HepG2 (cell line): Measurements from ENCODE around the gene TUBB3. TPM values are rescaled to one million over a fixed set of nuclear protein-coding genes. Genes with fewer than 3 reads are reported as not detected.
A peak's percentile ranks its signal among the peaks of the same experiment; 100 is the strongest.

Source experiments
- BRCA1 ChIP-seq: sonication (generic); formaldehyde crosslinking; IDR thresholded peaks from 2 replicates; pipeline ENCODE4 v1.4.0; 2020; ENCODE audit warnings: missing genetic modification reagents
- MBNL3 ChIP-seq: fragments of 250-450 bp; sonication (Bioruptor Pico); conservative IDR thresholded peaks from 2 replicates; pipeline ENCODE4 v1.8.0; 2022; ENCODE audit warnings: mild to moderate bottlenecking, inconsistent platforms
- NR1H2 ChIP-seq: sonication (generic); formaldehyde crosslinking; IDR thresholded peaks from 2 replicates; pipeline ENCODE4 v1.8.1; 2022; ENCODE audit warnings: low read depth, missing genetic modification reagents, borderline replicate concordance
- RFX5 ChIP-seq: IDR thresholded peaks from 2 replicates; pipeline ENCODE4 v1.6.1; 2011; ENCODE audit warnings: low read depth, low read length, improper control_type of control experiment
- RNF2 ChIP-seq: fragments of 450-650 bp; conservative IDR thresholded peaks from 2 replicates; pipeline ENCODE4 v1.6.1; 2016; ENCODE audit warnings: low read depth
- SP5 ChIP-seq: IDR thresholded peaks from 2 replicates; pipeline ENCODE4 v1.6.1; 2016; ENCODE audit warnings: low read depth, borderline replicate concordance
- TRIM24 ChIP-seq: sonication (generic); formaldehyde crosslinking; IDR thresholded peaks from 2 replicates; pipeline ENCODE4 v1.8.0; 2022; ENCODE audit warnings: mild to moderate bottlenecking, missing genetic modification reagents
- ZFP36L1 ChIP-seq: sonication (generic); formaldehyde crosslinking; IDR thresholded peaks from 2 replicates; pipeline ENCODE4 v1.8.0; 2022; ENCODE audit warnings: mild to moderate bottlenecking, missing genetic modification reagents, moderate library complexity
- ZIK1 ChIP-seq: sonication (generic); formaldehyde crosslinking; IDR thresholded peaks from 2 replicates; pipeline ENCODE4 v1.5.0; 2020; ENCODE audit warnings: mild to moderate bottlenecking, low read depth, missing genetic modification reagents, borderline replicate concordance
- ZNF510 ChIP-seq: sonication (generic); formaldehyde crosslinking; IDR thresholded peaks from 2 replicates; pipeline ENCODE4 v1.4.0; 2020; ENCODE audit warnings: low read depth, mild to moderate bottlenecking, missing genetic modification reagents
- ZNF7 ChIP-seq: IDR thresholded peaks from 2 replicates; pipeline ENCODE4 v1.6.1; 2016; ENCODE audit warnings: missing biosample characterization, missing genetic modification reagents
- ZNF746 ChIP-seq: sonication (generic); formaldehyde crosslinking; IDR thresholded peaks from 2 replicates; pipeline ENCODE4 v1.8.0; 2022; ENCODE audit warnings: mild to moderate bottlenecking, missing genetic modification reagents
- ZNF747 ChIP-seq: sonication (generic); formaldehyde crosslinking; IDR thresholded peaks from 2 replicates; pipeline ENCODE4 v1.8.1; 2023; ENCODE audit warnings: missing genetic modification reagents, mild to moderate bottlenecking, borderline replicate concordance
- ZNF891 ChIP-seq: sonication (generic); formaldehyde crosslinking; IDR thresholded peaks from 2 replicates; pipeline ENCODE4 v1.5.0; 2020; ENCODE audit warnings: mild to moderate bottlenecking, missing genetic modification reagents
- polyA plus RNA-seq, 8 experiments: library from polyadenylated mRNA; depleted of rRNA in 3 of 8; stranded (reverse) in 7 of 8; unstranded in 1 of 8; fragments of >200 nt; fragmentation: Illumina TruSeq in 4 of 8; extraction: Trizol in 4 of 8; gene quantifications; 2 replicates each; pipeline versions ENCODE4 v1.2.1 to v1.2.3, GENCODE V29; 2011 to 2016; ENCODE audit warnings: low read depth in 4 of 8, missing spikeins in 1 of 8, mixed read lengths in 1 of 8; ENCODE audit not compliant: insufficient read depth in 1 of 8
- total RNA-seq, 5 experiments: library from RNA; depleted of rRNA; stranded (reverse); fragments of >200 nt; fragmentation: Illumina TruSeq; extraction: Trizol; gene quantifications; 2 replicates each; pipeline ENCODE4 v1.2.3, GENCODE V29; 2016; ENCODE audit warnings: low read depth in 1 of 5
- TF ChIP-seq, protein P1 (sequence below): sonication (generic); formaldehyde crosslinking; IDR thresholded peaks from 2 replicates; pipeline ENCODE4 v1.4.0; 2020; ENCODE audit warnings: missing genetic modification reagents
- TF ChIP-seq, protein P2 (sequence below): sonication (generic); formaldehyde crosslinking; IDR thresholded peaks from 2 replicates; pipeline ENCODE4; 2020; ENCODE audit warnings: missing genetic modification reagents, mild to moderate bottlenecking, borderline replicate concordance
- TF ChIP-seq, protein P3 (sequence below): sonication (generic); formaldehyde crosslinking; IDR thresholded peaks from 2 replicates; pipeline ENCODE4 v1.5.0; 2020; ENCODE audit warnings: missing genetic modification reagents
- TF ChIP-seq, protein P4 (sequence below): sonication (generic); formaldehyde crosslinking; IDR thresholded peaks from 2 replicates; pipeline ENCODE4 v1.4.0; 2020; ENCODE audit warnings: mild to moderate bottlenecking, missing genetic modification reagents
- TF ChIP-seq, protein P5 (sequence below): sonication (generic); formaldehyde crosslinking; IDR thresholded peaks from 2 replicates; pipeline ENCODE4 v1.4.0; 2020; ENCODE audit warnings: missing genetic modification reagents
- TF ChIP-seq, protein P6 (sequence below): sonication (generic); formaldehyde crosslinking; IDR thresholded peaks from 2 replicates; pipeline ENCODE4 v1.4.0; 2020; ENCODE audit warnings: missing genetic modification reagents

TUBB3 gene
- total and polyA plus RNA-seq, 2 of the 13 experiments (the other 11 are each of a cell fraction or from before 2014, with no cell fraction given): 110 to 185 TPM

DNA sequence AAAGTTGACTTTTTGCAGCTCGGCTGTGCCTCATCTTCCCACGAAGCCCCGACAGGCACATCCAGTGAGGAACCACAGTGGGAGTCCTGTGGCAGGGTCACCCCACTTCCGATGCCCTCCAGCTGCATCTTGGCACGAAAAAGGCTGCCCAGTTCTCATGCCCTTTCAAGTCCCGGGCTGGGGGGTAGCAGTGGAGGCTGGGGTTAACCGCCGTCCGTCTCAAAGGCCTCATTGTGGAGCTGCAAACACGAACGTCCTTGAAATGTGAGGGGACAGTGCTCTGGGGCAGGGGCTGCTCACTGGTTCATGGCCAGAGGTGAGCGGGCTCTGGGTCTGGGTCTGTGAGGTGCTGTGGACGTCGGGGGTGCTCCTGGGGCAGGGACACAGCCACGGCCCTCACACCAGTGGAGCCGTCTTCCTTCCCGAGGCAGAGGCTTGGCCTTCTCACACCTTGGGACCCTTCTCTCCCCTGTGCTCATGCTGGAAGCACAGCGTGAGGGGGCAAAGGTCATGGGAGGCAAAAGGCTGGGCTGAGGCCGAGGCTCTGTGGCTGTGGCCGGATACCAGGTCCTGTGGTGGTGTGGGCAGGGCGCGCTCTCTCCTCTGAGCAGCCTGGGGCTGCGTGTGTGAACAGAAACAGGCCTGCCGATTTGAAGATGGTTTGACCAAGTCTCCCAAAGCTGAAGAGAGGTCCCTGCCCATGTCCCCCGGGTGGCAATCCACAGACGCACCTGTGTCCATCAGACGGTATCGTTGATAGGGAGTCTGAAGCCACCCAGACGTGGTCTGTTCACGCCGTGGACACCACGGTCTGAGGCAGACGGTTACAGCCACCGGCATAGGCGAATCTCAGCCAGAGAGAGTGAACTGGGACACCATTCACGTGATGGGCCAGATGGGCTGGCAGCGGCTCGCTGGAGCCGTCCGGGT is 7.6 kb upstream of the TUBB3 start (continued):
- TF ChIP-seq, protein P1, sequence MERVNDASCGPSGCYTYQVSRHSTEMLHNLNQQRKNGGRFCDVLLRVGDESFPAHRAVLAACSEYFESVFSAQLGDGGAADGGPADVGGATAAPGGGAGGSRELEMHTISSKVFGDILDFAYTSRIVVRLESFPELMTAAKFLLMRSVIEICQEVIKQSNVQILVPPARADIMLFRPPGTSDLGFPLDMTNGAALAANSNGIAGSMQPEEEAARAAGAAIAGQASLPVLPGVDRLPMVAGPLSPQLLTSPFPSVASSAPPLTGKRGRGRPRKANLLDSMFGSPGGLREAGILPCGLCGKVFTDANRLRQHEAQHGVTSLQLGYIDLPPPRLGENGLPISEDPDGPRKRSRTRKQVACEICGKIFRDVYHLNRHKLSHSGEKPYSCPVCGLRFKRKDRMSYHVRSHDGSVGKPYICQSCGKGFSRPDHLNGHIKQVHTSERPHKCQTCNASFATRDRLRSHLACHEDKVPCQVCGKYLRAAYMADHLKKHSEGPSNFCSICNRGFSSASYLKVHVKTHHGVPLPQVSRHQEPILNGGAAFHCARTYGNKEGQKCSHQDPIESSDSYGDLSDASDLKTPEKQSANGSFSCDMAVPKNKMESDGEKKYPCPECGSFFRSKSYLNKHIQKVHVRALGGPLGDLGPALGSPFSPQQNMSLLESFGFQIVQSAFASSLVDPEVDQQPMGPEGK (CRISPR knock-in tag): peak; percentile 91
- peak; percentile 44; the same call in 1 of the 2 replicates for TF ChIP-seq RNF2
- peak; percentile 97 for TF ChIP-seq ZFP36L1 (CRISPR knock-in tag)
- TF ChIP-seq, protein P2, sequence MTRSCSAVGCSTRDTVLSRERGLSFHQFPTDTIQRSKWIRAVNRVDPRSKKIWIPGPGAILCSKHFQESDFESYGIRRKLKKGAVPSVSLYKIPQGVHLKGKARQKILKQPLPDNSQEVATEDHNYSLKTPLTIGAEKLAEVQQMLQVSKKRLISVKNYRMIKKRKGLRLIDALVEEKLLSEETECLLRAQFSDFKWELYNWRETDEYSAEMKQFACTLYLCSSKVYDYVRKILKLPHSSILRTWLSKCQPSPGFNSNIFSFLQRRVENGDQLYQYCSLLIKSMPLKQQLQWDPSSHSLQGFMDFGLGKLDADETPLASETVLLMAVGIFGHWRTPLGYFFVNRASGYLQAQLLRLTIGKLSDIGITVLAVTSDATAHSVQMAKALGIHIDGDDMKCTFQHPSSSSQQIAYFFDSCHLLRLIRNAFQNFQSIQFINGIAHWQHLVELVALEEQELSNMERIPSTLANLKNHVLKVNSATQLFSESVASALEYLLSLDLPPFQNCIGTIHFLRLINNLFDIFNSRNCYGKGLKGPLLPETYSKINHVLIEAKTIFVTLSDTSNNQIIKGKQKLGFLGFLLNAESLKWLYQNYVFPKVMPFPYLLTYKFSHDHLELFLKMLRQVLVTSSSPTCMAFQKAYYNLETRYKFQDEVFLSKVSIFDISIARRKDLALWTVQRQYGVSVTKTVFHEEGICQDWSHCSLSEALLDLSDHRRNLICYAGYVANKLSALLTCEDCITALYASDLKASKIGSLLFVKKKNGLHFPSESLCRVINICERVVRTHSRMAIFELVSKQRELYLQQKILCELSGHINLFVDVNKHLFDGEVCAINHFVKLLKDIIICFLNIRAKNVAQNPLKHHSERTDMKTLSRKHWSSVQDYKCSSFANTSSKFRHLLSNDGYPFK: peak; percentile 73; the same call in 1 of the 2 replicates
- peak; percentile 89 for TF ChIP-seq ZNF746
- TF ChIP-seq ZNF510: peak; percentile 97; the same call in 1 of the 2 replicates
- peak; percentile 94 for TF ChIP-seq NR1H2 (CRISPR knock-in tag)
- no peak for TF ChIP-seq RFX5
- TF ChIP-seq, protein P3, sequence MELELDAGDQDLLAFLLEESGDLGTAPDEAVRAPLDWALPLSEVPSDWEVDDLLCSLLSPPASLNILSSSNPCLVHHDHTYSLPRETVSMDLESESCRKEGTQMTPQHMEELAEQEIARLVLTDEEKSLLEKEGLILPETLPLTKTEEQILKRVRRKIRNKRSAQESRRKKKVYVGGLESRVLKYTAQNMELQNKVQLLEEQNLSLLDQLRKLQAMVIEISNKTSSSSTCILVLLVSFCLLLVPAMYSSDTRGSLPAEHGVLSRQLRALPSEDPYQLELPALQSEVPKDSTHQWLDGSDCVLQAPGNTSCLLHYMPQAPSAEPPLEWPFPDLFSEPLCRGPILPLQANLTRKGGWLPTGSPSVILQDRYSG (CRISPR knock-in tag): peak; percentile 96
- no peak for TF ChIP-seq TRIM24 (CRISPR knock-in tag)
- TF ChIP-seq SP5 (CRISPR knock-in tag): peak; percentile 61; the same call in 1 of the 2 replicates
- TF ChIP-seq MBNL3 (CRISPR knock-in tag): no peak
- TF ChIP-seq ZNF891 (CRISPR knock-in tag): peak; percentile 37; the same call in 1 of the 2 replicates
- TF ChIP-seq ZIK1 (CRISPR knock-in tag): peak; percentile 91
- TF ChIP-seq ZNF7: no peak
- TF ChIP-seq, protein P4, sequence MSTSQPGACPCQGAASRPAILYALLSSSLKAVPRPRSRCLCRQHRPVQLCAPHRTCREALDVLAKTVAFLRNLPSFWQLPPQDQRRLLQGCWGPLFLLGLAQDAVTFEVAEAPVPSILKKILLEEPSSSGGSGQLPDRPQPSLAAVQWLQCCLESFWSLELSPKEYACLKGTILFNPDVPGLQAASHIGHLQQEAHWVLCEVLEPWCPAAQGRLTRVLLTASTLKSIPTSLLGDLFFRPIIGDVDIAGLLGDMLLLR (CRISPR knock-in tag): no peak; the same call in none of the 2 replicates
- TF ChIP-seq ZNF747: peak; percentile 86; the same call in 1 of the 2 replicates
- TF ChIP-seq, protein P5, sequence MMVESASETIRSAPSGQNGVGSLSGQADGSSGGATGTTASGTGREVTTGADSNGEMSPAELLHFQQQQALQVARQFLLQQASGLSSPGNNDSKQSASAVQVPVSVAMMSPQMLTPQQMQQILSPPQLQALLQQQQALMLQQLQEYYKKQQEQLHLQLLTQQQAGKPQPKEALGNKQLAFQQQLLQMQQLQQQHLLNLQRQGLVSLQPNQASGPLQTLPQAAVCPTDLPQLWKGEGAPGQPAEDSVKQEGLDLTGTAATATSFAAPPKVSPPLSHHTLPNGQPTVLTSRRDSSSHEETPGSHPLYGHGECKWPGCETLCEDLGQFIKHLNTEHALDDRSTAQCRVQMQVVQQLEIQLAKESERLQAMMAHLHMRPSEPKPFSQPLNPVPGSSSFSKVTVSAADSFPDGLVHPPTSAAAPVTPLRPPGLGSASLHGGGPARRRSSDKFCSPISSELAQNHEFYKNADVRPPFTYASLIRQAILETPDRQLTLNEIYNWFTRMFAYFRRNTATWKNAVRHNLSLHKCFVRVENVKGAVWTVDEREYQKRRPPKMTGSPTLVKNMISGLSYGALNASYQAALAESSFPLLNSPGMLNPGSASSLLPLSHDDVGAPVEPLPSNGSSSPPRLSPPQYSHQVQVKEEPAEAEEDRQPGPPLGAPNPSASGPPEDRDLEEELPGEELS (CRISPR knock-in tag): peak; percentile 72
- TF ChIP-seq, protein P6, sequence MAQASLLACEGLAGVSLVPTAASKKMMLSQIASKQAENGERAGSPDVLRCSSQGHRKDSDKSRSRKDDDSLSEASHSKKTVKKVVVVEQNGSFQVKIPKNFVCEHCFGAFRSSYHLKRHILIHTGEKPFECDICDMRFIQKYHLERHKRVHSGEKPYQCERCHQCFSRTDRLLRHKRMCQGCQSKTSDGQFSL: peak; percentile 64; the same call in 1 of the 2 replicates
- TF ChIP-seq BRCA1 (CRISPR knock-in tag): peak; percentile 97
